DND-41 (cell line): Measurements from ENCODE around the gene FAM168B.

ENCODE experiments used
- CTCF ChIP-seq: IDR thresholded peaks from 2 replicates; pipeline ENCODE4 v1.5.1; 2012; ENCODE audit warnings: borderline replicate concordance, low read length, moderate library complexity, mild to moderate bottlenecking; ENCODE audit not compliant: poor library complexity, severe bottlenecking; ENCODE audit errors: extremely low read depth
- EZH2 ChIP-seq: IDR thresholded peaks from 3 replicates; pipeline ENCODE4 v1.6.1; 2012; ENCODE audit warnings: borderline replicate concordance, low read depth, mild to moderate bottlenecking, moderate library complexity, low read length, inconsistent platforms; ENCODE audit not compliant: severe bottlenecking

- TF ChIP-seq CTCF (no peak), EZH2 (no peak)
These were observed 65.4 kb downstream of the FAM168B start for GRCh38 chr2:131027566-131028528.
